HL-60 (cell line): Measurements from ENCODE around the gene GPD2.

Experiments used
- GABPA ChIP-seq: IDR thresholded peaks from 2 replicates; pipeline ENCODE4 v1.6.1; 2012; ENCODE audit warnings: low read depth
- POLR2AphosphoS5 ChIP-seq: IDR thresholded peaks from 2 replicates; pipeline ENCODE4 v1.6.1; 2012; ENCODE audit warnings: low read depth
- SPI1 ChIP-seq: IDR thresholded peaks from 2 replicates; pipeline ENCODE4 v1.6.1; 2012; ENCODE audit warnings: low read depth, mild to moderate bottlenecking, borderline replicate concordance
- TF ChIP-seq, protein P1 (sequence below): IDR thresholded peaks from one replicate; pipeline ENCODE4 v1.5.1; 2011; ENCODE audit warnings: low read length, control low read depth, inconsistent platforms; ENCODE audit not compliant: insufficient read depth
- TF ChIP-seq, protein P2 (sequence below): IDR thresholded peaks from 2 replicates; pipeline ENCODE4 v1.6.1; 2012; ENCODE audit warnings: low read depth; ENCODE audit not compliant: insufficient replicate concordance

DNA sequence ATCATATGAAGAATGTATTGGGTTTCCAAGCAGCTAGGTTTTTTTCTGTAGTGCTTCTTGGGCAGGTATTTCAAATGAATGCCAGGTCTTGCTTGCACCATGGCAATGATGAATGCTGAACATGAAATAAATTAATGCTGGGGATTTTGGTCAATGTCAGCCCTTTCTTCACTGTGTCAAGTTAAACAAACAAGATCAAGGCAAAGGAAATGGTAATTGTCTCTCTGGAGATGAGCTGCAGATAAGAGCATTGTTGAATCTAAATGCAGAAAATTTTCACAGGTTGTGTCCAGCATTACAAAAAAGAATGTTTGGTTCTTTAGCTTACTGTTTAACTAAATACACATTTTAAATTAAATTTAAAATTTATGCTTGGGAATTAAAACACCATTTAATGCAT is 144.3 kb downstream of the GPD2 start:
- TF ChIP-seq, protein P1, sequence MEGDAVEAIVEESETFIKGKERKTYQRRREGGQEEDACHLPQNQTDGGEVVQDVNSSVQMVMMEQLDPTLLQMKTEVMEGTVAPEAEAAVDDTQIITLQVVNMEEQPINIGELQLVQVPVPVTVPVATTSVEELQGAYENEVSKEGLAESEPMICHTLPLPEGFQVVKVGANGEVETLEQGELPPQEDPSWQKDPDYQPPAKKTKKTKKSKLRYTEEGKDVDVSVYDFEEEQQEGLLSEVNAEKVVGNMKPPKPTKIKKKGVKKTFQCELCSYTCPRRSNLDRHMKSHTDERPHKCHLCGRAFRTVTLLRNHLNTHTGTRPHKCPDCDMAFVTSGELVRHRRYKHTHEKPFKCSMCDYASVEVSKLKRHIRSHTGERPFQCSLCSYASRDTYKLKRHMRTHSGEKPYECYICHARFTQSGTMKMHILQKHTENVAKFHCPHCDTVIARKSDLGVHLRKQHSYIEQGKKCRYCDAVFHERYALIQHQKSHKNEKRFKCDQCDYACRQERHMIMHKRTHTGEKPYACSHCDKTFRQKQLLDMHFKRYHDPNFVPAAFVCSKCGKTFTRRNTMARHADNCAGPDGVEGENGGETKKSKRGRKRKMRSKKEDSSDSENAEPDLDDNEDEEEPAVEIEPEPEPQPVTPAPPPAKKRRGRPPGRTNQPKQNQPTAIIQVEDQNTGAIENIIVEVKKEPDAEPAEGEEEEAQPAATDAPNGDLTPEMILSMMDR: no peak
- TF ChIP-seq, protein P2, sequence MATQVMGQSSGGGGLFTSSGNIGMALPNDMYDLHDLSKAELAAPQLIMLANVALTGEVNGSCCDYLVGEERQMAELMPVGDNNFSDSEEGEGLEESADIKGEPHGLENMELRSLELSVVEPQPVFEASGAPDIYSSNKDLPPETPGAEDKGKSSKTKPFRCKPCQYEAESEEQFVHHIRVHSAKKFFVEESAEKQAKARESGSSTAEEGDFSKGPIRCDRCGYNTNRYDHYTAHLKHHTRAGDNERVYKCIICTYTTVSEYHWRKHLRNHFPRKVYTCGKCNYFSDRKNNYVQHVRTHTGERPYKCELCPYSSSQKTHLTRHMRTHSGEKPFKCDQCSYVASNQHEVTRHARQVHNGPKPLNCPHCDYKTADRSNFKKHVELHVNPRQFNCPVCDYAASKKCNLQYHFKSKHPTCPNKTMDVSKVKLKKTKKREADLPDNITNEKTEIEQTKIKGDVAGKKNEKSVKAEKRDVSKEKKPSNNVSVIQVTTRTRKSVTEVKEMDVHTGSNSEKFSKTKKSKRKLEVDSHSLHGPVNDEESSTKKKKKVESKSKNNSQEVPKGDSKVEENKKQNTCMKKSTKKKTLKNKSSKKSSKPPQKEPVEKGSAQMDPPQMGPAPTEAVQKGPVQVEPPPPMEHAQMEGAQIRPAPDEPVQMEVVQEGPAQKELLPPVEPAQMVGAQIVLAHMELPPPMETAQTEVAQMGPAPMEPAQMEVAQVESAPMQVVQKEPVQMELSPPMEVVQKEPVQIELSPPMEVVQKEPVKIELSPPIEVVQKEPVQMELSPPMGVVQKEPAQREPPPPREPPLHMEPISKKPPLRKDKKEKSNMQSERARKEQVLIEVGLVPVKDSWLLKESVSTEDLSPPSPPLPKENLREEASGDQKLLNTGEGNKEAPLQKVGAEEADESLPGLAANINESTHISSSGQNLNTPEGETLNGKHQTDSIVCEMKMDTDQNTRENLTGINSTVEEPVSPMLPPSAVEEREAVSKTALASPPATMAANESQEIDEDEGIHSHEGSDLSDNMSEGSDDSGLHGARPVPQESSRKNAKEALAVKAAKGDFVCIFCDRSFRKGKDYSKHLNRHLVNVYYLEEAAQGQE: no peak
- TF ChIP-seq GABPA (no peak), POLR2AphosphoS5 (no peak), SPI1 (no peak)
